Hepatocyte (in vitro differentiated cells): ENCODE measurements around the gene POLD2. TPM values are rescaled to one million over a fixed set of nuclear protein-coding genes. Genes with fewer than 3 reads are reported as not detected.

Experiments used
- DNase-seq: peaks from one replicate; pipeline ENCODE4 v3.0.0-alpha.2; 2016; ENCODE audit warnings: low spot score
- H2AFZ ChIP-seq: fragments of 200-600 bp; sonication (generic); 2 replicates; pipeline ENCODE4 v1.6.0; 2016; ENCODE audit warnings: antibody characterized with exemption, mild to moderate bottlenecking
- H3K27ac ChIP-seq: fragments of 200-600 bp; sonication (generic); 2 replicates; pipeline ENCODE4 v1.5.1; 2016; ENCODE audit warnings: mild to moderate bottlenecking
- H3K27me3 ChIP-seq: fragments of 200-600 bp; sonication (generic); 2 replicates; pipeline ENCODE4 v1.6.1; 2016
- H3K36me3 ChIP-seq: fragments of 200-600 bp; sonication (generic); replicated peaks from 2 replicates; pipeline ENCODE4 v1.5.1; 2016; ENCODE audit warnings: low read depth; ENCODE audit not compliant: insufficient read depth
- H3K4me1 ChIP-seq: fragments of 200-600 bp; sonication (generic); 2 replicates; pipeline ENCODE4 v1.5.1; 2016; ENCODE audit warnings: mild to moderate bottlenecking, moderate library complexity; ENCODE audit not compliant: insufficient read depth
- H3K4me2 ChIP-seq: fragments of 200-600 bp; sonication (generic); 2 replicates; pipeline ENCODE4 v1.6.0; 2016
- H3K4me3 ChIP-seq: fragments of 200-600 bp; sonication (generic); 2 replicates; pipeline ENCODE4 v1.5.1; 2016; ENCODE audit warnings: mild to moderate bottlenecking
- H3K79me2 ChIP-seq: fragments of 200-600 bp; sonication (generic); 2 replicates; pipeline ENCODE4 v1.6.0; 2017; ENCODE audit warnings: mild to moderate bottlenecking
- H3K9me2 ChIP-seq: fragments of 200-600 bp; sonication (generic); replicated peaks from 2 replicates; pipeline ENCODE4 v1.6.0; 2017; ENCODE audit warnings: mild to moderate bottlenecking; ENCODE audit not compliant: insufficient read depth
- H3K9me3 ChIP-seq: fragments of 200-600 bp; sonication (generic); 2 replicates; pipeline ENCODE4 v1.5.1; 2016; ENCODE audit warnings: low read depth, mild to moderate bottlenecking
- H4K20me1 ChIP-seq: fragments of 200-600 bp; sonication (generic); 2 replicates; pipeline ENCODE4 v1.6.0; 2016; ENCODE audit warnings: mild to moderate bottlenecking; ENCODE audit not compliant: insufficient read depth, poor library complexity, severe bottlenecking
- CTCF ChIP-seq: fragments of 200-600 bp; sonication (generic); IDR thresholded peaks from 2 replicates; pipeline ENCODE4 v1.5.1; 2016; ENCODE audit warnings: antibody characterized with exemption, mild to moderate bottlenecking; ENCODE audit not compliant: poor library complexity
- EZH2 ChIP-seq: fragments of 200-600 bp; sonication (generic); IDR thresholded peaks from 2 replicates; pipeline ENCODE4 v1.6.1; 2016; ENCODE audit warnings: antibody characterized with exemption, mild to moderate bottlenecking, borderline replicate concordance
- EZH2phosphoT487 ChIP-seq: fragments of 200-600 bp; sonication (generic); IDR thresholded peaks from one replicate; pipeline ENCODE4 v1.6.1; 2018; ENCODE audit warnings: antibody characterized with exemption, mild to moderate bottlenecking, low read depth, moderate library complexity; ENCODE audit not compliant: unreplicated experiment, severe bottlenecking
- WGBS: methylation state at CpG from one replicate; pipeline ENCODE4 v1.1.6; 2016; ENCODE audit warnings: low lambda C conversion rate; ENCODE audit errors: missing lambda C conversion rate; 5-methylcytosine and 5-hydroxymethylcytosine counted together
- polyA plus RNA-seq: library from polyadenylated mRNA; unstranded; fragments of >200 nt; fragmentation: Nextera tagmentation; extraction: Ambion mirVana; gene quantifications from 2 replicates; pipeline ENCODE4 v1.2.1, GENCODE V29; 2016
- total RNA-seq: library from RNA; depleted of rRNA; stranded (reverse); fragments of >200 nt; gene quantifications from 2 replicates; pipeline ENCODE4 v1.2.3, GENCODE V29; 2014

The POLD2 gene
- total and polyA plus RNA-seq, 2 experiments from 2014 or later = 59.9 to 110 TPM

- H3K9me3 ChIP-seq = no peaks in the 10 kb centered on the region
- no peaks in the 10 kb centered on the region for H4K20me1 ChIP-seq
- peak overlapping the region; percentile 66 for H3K27ac ChIP-seq
- H2AFZ ChIP-seq = no peak overlapping the region
- no peaks in the 10 kb centered on the region for H3K79me2 ChIP-seq
- H3K4me3 ChIP-seq = no peak overlapping the region
- H3K36me3 ChIP-seq = no peaks in the 10 kb centered on the region
- no peak overlapping the region for H3K4me2 ChIP-seq
- peaks cover 9% of the 10 kb centered on the region for H3K4me1 ChIP-seq
- WGBS = 65% methylated on average over 12 of the region's 12 CpGs
- no peak for TF ChIP-seq EZH2phosphoT487
- no peak for TF ChIP-seq EZH2
- TF ChIP-seq CTCF = peak; percentile 56
- no peaks in the 10 kb centered on the region for H3K9me2 ChIP-seq
- H3K27me3 ChIP-seq = no peaks in the 10 kb centered on the region
- peak; percentile 84 for DNase-seq
These were observed 50.8 kb downstream of the POLD2 start for GRCh38 chr7:44072364-44073231.

GRCh38 chr7:44071726-44072363, 51.5 kb downstream of the POLD2 start:
- peak; percentile 55 for DNase-seq
- Histone ChIP-seq H3K9me3 (no peaks in the 10 kb centered on the region), H3K36me3 (no peaks in the 10 kb centered on the region), H3K27me3 (no peaks in the 10 kb centered on the region), H3K4me2 (no peak overlapping the region), H3K9me2 (no peaks in the 10 kb centered on the region), H4K20me1 (no peaks in the 10 kb centered on the region), H3K4me1 (peaks cover 9% of the 10 kb centered on the region), H2AFZ (no peak overlapping the region), H3K79me2 (no peaks in the 10 kb centered on the region), H3K4me3 (no peak overlapping the region), H3K27ac (peak overlapping the region; percentile 66)
- WGBS = 74% methylated on average over 9 of the region's 9 CpGs
- TF ChIP-seq EZH2phosphoT487 (no peak), CTCF (no peak), EZH2 (no peak)

- Histone ChIP-seq H3K4me2 (no peak overlapping the region), H3K79me2 (no peaks in the 10 kb centered on the region), H3K4me1 (peaks cover 9% of the 10 kb centered on the region), H2AFZ (no peak overlapping the region), H3K4me3 (no peak overlapping the region), H3K36me3 (no peaks in the 10 kb centered on the region), H3K9me2 (no peaks in the 10 kb centered on the region), H4K20me1 (no peaks in the 10 kb centered on the region), H3K27me3 (no peaks in the 10 kb centered on the region), H3K9me3 (no peaks in the 10 kb centered on the region), H3K27ac (no peak overlapping the region)
- TF ChIP-seq EZH2phosphoT487 = no peak
- TF ChIP-seq EZH2 = no peak
- TF ChIP-seq CTCF = no peak
- WGBS = 84% methylated on average over 7 of the region's 7 CpGs
- no peak for DNase-seq
These were observed 55.3 kb downstream of the POLD2 start for GRCh38 chr7:44068054-44068453.
